Measurements from ENCODE around the gene DHRS7B. TPM values are rescaled to one million over a fixed set of nuclear protein-coding genes. Genes with fewer than 3 reads are reported as not detected.

The DHRS7B gene
- total and polyA plus RNA-seq, 9 of the 15 experiments (the other 6 are each of a cell fraction or from before 2014, with no cell fraction given), result 8.0 to 30.7 (median 14.8) TPM

DNA sequence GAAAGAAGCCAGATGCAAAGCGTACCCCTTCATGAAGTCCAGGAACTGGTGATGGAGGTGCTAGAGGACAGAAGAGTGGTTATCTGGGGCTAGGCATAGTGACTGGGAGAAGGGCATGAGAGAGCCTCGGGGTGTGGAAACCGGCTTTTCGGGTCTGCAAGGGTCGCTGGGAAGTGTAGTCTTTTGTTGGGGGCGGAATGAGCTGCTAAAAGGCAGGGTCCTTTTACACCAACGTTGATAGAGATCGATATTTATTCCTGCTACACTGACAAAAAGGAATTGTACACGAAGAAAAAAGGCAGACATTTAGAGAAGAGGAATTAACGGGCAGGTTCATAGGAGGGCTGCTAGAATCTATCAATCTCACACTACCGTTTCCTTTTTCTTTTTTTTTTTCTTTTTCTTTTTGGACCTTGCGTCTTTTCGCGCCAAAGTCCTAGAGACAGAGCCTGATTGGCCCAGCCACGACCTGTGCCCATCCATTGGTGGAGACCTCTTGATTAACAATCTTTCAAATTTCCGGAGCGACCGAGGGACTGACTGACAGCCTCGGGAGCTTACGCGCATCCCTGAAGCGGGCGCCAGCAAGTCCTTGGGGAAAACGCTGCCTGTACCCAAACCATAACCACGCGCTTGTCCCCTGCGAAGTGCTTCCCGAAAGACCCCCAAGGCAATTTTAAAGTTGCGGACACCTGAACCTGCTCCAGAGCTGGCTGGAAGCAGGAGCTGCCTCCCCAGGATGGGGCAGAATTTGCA, 27.7 kb upstream of the DHRS7B start (continued):
- TF ChIP-seq EHMT2 (IDR thresholded peaks at IDR 0.05) (0 out of 2 replicates have a peak, but pooled peaks have one; percentile 17), ZFP1 (CRISPR knock-in tag; IDR thresholded peaks at IDR 0.05) (no peak), RNF2 (IDR thresholded peaks at IDR 0.05) (no peak), CREB3L1 (IDR thresholded peaks at IDR 0.05; ENCODE audit: borderline replicate concordance, low read depth) (peak; percentile 72; the same call in 1 of the 2 replicates), PHB (CRISPR knock-in tag; IDR thresholded peaks at IDR 0.05) (no peak), L3MBTL2 (IDR thresholded peaks at IDR 0.05) (peak; percentile 54), GABPA (tag; conservative IDR thresholded peaks at IDR 0.05; ENCODE audit: low read depth) (peak; percentile 28; the same call in 1 of the 2 replicates), KAT2B (IDR thresholded peaks at IDR 0.05; ENCODE audit: low read depth, low read length) (no peak), TBP (optimal IDR thresholded peaks at IDR 0.05; ENCODE audit: low read depth, low read length) (peak; percentile 45), POLR2A (conservative IDR thresholded peaks at IDR 0.05) (peak; percentile 60), NFYB (IDR thresholded peaks at IDR 0.05; ENCODE audit: extremely low read depth, insufficient read length) (peak; percentile 72), RHOXF2B (CRISPR knock-in tag; conservative IDR thresholded peaks at IDR 0.05) (no peak), ELF2 (CRISPR knock-in tag; IDR thresholded peaks at IDR 0.05) (no peak), ATF7 (IDR thresholded peaks at IDR 0.05) (peak; percentile 36; the same call in 1 of the 2 replicates), SAP30 (IDR thresholded peaks at IDR 0.05; ENCODE audit: borderline replicate concordance, insufficient read depth, low read depth, low read length, poor library complexity, severe bottlenecking) (peak; percentile 70), KLF10 (CRISPR knock-in tag; IDR thresholded peaks at IDR 0.05) (no peak), MBD2 (IDR thresholded peaks at IDR 0.05; ENCODE audit: borderline replicate concordance, low read depth) (peak; percentile 3; the same call in 1 of the 2 replicates)
- TF ChIP-seq, protein P1, sequence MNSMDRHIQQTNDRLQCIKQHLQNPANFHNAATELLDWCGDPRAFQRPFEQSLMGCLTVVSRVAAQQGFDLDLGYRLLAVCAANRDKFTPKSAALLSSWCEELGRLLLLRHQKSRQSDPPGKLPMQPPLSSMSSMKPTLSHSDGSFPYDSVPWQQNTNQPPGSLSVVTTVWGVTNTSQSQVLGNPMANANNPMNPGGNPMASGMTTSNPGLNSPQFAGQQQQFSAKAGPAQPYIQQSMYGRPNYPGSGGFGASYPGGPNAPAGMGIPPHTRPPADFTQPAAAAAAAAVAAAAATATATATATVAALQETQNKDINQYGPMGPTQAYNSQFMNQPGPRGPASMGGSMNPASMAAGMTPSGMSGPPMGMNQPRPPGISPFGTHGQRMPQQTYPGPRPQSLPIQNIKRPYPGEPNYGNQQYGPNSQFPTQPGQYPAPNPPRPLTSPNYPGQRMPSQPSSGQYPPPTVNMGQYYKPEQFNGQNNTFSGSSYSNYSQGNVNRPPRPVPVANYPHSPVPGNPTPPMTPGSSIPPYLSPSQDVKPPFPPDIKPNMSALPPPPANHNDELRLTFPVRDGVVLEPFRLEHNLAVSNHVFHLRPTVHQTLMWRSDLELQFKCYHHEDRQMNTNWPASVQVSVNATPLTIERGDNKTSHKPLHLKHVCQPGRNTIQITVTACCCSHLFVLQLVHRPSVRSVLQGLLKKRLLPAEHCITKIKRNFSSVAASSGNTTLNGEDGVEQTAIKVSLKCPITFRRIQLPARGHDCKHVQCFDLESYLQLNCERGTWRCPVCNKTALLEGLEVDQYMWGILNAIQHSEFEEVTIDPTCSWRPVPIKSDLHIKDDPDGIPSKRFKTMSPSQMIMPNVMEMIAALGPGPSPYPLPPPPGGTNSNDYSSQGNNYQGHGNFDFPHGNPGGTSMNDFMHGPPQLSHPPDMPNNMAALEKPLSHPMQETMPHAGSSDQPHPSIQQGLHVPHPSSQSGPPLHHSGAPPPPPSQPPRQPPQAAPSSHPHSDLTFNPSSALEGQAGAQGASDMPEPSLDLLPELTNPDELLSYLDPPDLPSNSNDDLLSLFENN (IDR thresholded peaks at IDR 0.05; ENCODE audit: low read depth in 2 of 2, low read length in 2 of 2), result no peak
